HG03159 (cell line): ENCODE results near the gene PELI3.

ENCODE experiments used
- ATAC-seq: cut with Tn5 transposase; IDR thresholded peaks from one replicate; pipeline ENCODE4 v1.9.1; 2021; ENCODE audit warnings: mild to moderate bottlenecking, moderate library complexity; ENCODE audit not compliant: unreplicated experiment

The PELI3 gene

DNA sequence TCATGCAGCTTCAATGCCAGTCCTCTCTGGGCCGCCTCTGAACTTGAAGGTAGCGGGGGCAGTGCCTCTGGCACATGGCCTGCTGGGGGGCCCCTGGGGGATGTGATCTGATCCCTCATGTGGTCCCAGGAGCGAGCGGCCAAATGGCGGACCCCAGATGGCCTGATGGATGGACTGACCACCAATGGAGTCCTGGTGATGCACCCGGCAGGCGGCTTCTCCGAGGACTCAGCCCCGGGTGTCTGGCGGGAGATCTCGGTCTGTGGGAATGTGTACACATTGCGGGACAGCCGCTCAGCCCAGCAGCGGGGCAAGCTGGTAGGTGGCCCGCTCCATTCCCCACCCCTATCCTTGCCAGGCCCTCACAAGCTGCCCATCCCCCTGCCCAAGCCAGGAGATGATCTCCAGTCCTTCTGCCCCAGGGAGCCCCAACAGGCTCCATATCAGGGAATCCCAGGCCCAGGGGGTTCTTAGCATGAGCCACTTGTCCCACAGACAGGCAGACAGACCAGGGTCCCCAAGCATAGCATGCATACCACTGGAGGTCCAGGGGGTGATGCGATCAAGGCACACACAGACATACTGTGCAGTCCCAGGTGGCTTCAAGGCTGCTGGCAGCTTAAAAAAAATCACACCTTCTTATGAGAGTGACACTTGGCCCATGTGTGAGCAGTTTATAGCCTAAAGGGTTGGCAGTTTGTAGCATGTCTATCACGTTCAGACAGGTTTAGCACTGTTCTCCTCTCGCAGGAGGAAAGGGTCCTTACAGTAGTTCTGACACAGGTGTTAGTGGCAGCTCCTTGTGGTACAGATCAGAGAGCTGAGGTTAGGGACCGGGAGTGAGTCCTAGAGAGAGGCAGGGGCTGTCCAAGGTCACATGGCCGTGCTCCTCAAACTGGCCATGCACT lies 7.2 kb downstream of the PELI3 start:
- no peak for ATAC-seq

DNA sequence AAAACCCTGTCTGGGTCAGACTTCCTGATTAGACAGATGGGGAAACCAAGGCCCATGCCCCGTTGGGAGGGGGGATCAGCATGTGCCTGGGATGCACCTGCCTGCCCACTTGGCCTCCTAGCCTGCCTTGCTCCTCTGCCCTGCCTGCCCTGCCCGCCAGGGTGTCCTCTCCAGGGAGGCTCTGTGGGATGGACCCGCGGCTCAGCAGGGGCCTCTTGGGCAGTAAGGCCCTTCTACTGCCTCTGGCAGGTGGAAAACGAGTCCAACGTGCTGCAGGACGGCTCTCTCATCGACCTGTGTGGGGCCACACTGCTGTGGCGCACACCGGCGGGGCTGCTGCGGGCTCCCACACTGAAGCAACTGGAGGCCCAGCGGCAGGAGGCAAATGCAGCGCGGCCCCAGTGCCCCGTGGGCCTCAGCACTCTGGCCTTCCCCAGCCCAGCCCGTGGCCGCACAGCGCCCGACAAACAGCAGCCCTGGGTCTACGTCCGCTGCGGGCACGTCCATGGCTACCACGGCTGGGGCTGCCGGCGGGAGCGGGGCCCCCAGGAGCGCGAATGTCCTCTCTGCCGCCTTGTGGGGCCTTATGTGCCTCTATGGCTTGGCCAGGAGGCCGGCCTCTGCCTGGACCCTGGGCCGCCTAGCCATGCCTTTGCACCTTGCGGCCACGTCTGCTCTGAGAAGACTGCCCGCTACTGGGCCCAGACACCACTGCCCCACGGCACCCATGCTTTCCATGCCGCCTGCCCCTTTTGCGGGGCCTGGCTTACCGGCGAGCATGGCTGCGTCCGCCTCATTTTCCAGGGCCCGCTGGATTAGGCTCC lies 8.9 kb downstream of the PELI3 start:
- no peak for ATAC-seq

DNA sequence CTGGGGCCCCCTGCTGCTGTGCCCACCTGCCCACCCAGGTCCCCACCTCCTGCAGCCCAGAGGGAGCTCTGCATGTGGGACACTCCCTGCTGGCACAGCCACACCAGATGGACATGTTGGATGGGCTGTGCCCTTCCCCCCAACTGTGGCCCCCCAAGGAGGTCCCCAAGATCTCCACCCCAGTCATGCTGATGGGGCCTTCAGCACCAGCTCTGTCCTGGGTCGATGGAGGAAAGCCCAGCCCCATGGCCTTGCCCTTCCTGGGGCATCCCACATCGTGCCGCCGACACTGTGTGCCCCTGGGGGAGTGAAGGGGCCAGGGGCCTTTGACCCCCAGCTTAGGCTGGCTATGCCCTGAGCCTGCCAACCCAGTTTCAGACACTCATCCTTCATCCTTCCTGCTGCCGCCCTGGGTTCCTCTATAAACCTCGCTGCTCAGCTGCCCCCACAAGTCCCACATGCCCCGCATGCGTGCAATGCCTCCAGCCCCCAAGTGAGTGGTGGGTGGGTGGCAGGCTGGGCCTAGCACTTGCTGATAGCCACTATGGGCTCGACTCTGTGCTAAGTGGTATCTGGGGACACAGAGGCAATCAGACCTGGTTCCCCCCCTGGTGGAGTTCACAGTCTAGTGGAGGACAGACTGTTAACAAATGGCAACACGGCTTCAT lies 9.6 kb downstream of the PELI3 start:
- ATAC-seq: no peak

DNA sequence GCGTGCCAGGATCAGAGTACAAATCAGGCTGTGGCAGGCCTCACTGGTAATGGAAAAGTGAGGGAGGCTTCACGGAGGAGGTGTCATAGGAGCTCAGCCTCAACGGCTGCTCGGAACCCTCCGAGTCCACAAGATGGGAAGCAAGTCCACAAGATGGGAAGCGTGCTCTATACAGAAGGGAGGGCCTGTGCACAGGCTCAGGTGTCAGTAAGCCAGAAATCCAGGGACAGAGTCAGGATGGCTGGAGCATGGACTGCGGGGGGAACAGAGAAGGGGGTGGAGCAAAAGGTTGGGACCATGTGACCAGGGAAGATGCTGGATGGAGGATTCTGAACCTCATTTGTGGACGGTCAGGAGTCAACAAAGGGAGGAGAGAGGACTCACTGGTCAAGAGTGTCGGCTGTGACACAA lies 10.1 kb downstream of the PELI3 start:
- no peak for ATAC-seq

DNA sequence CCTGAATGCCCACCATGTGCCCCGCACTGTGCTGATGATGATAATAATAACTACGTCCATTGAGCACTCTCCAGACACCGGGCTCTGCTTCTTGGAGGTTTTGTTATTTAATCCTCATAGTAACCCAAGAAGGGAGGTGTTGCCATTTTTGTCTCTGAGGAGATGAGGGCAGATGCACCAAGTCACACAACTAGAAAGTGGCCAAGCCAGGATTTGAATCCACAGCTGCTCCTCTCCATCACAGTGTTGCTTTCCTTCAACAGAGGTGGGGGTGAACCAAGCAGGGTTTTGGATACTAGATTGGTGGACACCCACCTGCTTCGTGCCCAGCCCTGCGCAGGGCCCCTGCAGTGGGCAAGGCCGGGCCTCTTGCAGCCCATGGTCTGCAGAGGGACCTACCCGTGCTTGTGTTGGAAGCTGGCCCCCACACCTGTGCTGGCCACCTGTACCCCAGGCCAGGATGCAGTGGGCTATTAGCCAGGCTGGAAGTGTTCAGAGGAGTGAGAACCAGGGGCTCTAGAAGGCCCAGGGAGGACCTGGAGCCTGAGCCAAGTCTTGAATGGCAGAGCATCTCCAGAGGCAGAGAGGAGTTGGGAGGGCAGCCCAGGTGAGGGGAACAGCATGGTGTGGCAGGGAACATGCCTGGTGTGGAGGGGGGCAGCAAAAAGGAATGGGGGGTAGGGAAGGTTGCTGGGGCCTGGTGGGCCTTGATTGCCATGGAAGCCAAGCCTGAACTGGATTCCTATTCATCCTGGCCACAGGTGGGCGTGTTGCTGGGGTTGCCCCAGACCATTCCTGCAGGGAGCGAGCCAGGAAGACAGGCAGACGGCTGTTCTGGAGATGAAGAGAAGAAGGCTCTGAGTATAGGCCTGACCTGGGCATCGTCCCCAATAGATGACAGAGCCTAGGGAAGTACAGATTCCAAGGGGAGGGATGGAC lies 10.8 kb downstream of the PELI3 start:
- no peak for ATAC-seq

DNA sequence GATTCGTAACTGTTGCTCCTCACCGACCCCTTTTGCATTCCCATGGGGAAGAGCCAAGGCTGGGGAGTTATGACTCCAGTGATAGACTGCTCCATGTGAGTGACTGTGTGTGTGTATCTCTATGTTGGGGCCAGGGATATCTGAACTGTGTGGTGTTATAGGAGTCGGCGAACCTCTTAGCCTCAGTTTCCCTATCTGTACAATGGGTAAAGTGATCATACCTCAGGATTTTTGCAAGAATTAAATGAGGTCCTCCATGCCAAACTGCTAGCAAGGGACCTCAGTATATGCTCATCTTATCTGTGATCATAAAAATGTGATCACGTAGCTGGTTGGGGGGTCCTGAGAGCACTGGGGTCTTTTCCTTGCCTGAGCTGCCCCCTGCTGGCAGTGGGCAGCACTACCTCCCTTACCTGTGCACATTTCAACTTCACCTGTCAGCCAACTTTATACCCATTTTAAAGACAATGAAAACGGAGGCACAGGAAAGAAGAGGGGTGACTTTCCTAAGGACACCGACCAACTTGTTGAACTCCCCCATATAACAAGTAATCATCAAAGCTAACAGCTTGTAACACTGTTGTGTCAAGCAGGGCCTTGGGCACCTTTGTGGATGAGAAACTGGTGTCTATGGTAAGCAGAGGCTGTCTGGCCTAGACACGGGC lies 12.2 kb downstream of the PELI3 start:
- ATAC-seq: no peak

DNA sequence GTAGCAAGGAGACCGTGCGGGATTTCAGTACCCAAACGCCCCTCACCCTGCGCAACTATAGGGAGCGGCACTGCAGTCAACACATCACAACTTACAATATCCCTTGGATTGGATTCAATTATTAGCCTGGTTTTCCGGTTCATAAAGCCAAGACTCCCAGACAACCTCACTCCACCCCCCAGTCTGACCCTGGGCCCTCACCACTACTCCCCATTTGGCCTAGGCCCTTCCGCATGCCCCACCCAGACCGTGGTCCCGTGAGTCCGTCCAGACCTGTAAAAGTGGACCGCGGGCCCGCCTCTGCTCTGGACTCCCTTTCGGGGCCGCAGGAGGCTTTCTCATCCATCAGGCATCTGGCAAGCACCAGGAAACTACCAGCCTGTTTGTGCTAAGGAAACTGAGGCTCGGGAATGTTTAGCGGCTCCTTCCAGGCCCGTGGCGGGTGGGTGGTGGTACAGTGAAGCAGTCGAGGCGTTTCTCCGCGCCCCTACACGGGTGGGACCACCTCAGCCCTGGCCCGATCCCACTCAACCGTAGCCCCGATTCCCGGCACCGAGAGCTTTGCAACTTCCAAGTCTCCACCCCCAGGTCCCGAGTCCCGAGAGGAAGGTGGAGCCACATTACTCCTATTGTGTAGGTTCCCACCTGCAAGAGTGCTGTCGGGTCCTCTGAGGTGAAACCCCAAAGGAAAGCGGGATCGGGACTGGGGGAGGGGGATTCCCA lies 12.8 kb downstream of the PELI3 start:
- ATAC-seq: peak; percentile 23

DNA sequence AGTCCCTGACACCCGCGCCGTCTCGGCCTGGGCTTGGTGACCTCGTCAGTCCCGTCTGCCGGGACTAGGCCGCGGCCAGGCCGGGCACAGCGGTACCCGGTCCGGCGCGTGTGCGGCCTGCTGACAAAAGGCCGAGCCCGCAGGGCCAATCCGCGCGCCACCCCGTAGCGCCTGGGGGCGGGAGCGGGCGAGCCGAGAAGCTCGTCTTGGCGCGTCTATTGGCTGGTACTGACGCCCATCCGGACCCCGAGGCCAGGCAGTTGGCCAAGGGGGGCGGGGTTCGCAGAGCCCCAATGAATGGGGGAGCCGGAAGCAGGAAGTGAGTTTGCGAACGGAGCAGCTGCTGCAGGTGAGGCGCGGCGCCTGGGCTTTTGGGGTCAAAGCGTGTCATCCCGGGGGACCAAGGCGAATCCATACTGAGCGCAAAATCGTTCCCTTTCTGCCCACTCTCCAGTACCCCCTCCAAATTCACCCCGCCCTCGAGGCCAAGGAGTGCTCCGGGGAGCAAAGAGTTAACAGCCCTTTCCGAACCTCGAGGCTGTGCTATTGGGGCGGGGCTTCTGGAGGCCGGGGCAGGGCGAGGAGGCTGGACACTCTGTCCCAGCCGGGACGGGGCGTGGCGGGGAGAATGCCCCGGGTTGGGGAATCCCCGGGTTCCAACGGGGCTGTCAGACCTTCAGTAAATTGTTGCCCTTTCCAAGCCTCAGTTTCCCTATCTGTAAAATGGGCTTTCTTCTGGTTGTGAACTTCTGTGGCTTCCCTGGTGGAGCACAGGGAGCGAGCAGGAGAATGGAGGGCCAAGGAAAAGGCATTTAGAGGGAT lies 13.6 kb downstream of the PELI3 start, which contains the start of gene DPP3:
DPP3 (plus strand) TSS at position 318 of the 822 bp plus-strand sequence. CDS start 1,767 bp downstream, outside the sequence.
- ATAC-seq: peak; percentile 83

DNA sequence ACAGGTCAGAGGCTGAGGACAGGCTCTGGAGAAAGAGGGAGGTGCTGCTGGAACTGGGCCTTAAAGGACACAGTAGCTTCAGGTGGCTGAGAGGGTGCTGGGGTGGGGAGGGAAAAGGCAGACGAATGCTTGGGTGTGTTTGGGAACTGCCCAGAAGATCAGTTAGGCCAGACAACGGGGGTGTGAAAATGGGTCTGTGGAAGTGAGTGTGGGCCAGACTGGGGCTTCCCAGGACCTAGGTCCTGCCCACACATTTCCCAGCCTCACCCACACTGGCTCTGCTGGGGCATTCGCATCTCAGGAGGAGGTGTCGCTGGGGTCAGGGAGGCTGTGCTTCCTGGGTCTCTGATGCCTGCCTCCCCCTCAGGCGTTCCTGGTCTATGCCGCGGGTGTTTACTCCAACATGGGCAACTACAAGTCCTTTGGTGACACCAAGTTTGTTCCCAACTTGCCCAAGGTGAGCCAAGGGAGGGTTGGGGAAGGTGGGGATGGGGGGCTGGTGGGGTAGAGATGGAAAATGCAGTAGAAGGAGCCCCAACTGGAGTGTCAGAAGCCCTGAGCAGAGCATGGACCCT lies 18.2 kb downstream of the PELI3 start:
- ATAC-seq: no peak

DNA sequence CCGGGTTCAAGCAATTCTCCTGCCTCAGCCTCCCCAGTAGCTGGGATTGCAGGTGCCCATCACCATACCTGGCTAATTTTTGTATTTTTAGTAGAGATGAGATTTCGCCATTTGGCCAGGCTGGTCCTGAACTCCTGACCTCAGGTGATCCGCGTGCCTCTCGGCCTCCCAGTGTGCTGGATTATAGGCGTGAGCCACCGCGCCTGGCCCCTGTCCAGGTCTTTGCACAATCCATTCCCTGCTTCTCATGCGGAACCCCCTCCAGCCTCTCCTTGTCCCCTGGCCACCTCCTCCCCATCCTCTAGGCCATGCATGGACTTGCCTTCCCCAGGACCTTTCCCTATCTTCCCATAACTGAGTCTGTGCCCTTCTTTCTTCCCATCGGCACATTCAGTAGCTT lies 22.3 kb downstream of the PELI3 start:
- ATAC-seq: no peak

DNA sequence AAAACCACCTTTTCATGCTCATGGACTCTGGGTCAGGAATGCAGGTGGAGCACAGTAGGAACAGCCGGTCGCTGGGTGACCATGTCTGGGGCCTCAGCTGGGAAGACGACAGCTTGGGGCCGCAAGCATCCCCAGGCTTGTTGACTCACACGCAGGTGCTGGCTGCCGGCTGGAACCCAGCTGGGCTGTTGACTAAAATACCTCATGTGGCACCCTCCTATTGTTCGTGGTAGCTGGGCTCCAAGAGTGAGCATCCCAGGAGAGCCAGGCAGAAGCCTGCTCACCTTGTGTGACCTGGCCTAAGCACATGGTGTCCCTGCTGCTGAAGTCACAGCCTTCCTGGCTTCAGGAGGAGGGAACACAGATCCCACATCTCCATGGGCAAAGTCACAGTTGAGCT lies 22.9 kb downstream of the PELI3 start:
- ATAC-seq: no peak

DNA sequence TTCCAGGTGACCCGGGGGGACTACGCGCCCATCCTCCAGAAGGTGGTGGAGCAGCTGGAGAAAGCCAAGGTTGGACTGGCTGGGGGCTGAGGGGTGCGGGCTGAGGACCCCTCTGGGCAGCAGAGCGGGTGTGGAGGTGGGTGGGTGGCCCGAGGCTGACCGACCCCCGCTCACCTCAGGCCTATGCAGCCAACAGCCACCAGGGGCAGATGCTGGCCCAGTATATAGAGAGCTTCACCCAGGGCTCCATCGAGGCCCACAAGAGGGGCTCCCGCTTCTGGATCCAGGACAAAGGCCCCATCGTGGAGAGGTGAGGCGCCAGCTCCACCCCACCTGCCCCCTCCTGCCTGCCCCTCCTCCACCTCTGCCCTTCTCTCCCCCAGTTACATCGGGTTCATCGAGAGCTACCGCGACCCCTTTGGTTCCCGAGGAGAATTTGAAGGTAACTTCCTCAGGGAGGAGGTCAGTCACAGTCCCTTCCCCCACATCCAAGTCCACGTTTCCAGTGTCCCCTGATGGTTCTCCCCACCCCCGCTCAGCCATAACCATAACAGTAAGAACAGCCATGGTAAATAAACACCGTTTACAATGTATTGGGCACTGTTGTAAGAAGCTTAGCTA lies 24.7 kb downstream of the PELI3 start:
- ATAC-seq: no peak

DNA sequence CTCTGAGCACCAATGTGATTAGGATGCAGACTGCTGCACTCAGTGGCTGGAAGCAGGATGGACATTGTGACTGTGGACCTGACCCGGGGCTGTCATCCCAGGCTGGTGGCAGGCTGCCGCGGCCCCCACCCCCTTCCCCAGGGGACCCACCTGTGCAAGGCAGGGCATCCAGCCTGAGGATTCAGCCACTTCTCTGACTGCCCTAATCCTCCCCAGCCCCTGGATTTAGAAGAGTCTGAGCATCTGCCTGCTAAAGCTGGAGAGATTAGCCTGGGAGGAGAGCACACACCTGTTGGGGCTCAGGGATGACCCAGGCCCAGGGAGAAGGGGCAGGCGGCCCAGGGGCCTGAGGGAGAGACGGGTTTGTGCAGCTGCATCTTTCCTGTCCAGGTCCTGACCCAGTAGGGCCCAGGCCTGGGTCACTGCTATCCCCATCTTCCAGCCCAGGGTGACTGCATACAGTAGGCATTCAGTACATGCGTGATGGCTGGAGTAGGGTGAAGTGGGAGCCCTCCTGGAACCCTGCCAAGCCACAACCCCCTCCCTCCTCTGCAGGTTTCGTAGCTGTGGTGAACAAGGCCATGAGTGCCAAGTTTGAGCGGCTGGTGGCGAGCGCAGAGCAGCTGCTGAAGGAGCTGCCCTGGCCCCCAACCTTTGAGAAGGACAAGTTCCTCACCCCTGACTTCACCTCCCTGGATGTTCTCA lies 25.6 kb downstream of the PELI3 start:
- no peak for ATAC-seq

DNA sequence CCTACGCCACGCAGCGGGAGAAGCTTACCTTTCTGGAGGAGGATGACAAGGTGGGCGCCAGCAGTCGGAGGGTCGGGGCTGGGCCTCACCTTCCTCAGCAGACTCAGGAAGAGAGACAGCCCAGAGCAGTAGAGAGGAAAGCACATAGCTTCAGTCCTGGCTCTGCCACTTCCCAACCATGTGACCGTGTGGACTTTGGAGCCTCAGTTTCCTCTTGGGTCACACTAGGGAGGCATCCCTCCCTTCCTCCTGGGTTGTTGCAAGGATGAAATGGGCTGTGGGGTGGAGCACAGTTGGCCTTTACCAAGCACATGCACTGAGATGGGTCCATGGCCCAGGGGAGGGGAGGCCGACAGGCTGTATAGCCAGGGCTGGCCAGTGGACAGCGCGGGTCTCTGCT lies 26.4 kb downstream of the PELI3 start:
- no peak for ATAC-seq

DNA sequence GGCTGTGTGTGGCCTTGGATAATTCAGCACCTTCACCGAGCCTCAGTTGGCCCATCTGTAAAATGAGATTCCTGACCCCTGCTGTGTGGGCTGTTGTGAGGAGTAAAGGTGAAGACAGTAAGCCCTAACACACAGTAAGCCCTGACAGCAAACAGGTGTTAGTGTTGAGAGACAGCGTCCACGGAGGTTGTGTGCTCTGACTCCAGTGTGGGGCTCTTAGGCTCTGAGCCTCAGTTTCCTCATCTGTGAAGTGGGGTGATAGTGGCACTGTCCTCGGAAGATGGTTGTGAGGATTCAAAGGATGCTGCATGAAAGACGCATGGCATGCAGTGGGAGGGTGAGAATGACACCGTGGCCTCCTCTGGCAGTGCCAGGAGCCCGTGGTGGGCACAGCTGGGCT lies 27.8 kb downstream of the PELI3 start:
- no peak for ATAC-seq

DNA sequence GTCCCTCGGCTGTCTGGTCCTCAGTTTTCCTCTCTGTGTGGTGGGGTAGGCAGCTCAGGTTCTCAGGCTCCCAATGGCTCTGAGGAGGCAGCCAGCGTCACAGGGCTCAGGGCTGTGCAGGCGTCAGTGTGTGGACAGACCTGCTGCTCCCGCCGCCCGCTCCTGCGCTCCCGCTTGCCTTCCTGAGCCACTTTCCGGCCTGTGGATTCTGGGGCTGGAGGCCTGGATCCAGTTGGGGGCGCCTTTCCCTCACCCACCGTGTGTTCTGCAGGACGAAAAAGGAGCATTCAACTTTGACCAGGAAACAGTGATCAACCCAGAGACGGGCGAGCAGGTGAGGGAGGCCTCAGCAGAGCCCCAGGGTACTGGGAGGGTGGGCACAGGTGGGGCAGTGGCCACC lies 28.2 kb downstream of the PELI3 start:
- no peak for ATAC-seq

DNA sequence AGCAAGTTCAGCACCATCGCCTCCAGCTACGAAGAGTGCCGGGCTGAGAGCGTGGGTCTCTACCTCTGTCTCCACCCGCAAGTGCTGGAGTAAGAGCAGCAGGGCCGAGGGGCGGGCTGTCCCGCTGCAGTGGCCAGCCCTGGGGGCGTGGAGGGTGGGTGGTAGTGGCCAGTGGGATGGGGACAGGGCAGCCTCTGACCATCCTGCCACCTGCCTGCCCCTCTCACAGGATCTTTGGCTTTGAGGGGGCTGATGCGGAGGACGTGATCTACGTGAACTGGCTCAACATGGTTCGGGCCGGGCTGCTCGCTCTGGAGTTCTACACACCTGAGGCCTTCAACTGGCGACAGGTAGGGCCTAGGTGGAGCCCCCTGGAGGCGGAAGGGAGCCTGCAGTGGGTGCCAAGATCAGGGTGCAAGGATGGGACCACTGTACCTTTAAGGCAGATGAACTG lies 28.7 kb downstream of the PELI3 start:
- ATAC-seq: no peak
